Renal pelvis (tissue), 4 donors: Measurements from ENCODE around the gene NOP9. TPM values are rescaled to one million over a fixed set of nuclear protein-coding genes. Genes with fewer than 3 reads are reported as not detected.

Experiments
- DNase-seq: peaks from one replicate; pipeline ENCODE4 v3.0.0-alpha.2; 2013
- polyA plus RNA-seq, 3 donors: library from polyadenylated mRNA; unstranded; fragments of 120-200 nt; gene quantifications; one replicate each; pipeline ENCODE4 v1.2.1, GENCODE V29; 2013; ENCODE audit not compliant: insufficient read length in 3 of 3

Gene NOP9
- polyA plus RNA-seq, 3 donors = 28.0 to 29.7 (median 28.7) TPM

DNA sequence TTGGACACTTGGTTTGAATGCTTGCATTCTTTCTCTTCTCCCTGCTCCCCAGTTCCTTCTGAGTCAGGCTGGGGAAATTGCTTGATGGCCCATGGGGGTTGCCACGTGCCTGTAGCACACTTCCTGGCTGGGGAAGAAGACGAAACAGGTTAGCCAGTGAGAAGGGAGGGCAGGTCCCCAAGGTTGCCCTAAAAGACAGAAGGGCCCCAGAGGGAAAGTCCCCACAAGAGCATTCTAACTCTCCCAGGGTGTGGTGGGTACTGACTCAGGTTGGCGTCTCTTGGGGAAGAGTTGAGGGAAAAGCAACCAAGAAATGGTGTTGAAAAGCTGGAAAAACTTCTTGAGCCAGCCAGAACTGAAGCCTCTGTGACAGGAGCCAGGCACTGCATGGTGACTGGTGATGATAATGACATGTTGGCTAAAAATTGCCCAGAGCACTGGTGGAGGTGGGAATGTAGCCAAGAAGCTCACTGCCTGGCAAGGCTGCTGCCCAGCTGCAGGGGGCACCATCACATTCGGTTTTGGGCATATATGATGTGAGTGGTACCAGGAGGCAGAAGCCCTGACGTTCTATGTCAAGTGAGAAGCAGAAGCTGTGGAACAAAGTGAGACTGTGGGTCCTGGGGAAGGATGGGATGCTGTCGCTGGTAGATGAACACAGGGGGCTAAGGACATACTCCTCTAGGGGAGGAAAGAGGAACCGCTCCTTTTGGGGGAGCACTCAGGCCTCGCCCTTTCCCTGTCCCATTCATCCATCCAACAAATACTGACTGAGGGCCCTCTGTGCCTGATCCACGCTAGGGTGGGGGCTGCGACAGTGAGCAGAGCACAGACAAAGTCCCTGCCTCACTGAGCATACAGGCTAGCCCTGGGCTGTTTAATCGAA lies 20.1 kb upstream of the NOP9 start:
- no peak for DNase-seq

DNA sequence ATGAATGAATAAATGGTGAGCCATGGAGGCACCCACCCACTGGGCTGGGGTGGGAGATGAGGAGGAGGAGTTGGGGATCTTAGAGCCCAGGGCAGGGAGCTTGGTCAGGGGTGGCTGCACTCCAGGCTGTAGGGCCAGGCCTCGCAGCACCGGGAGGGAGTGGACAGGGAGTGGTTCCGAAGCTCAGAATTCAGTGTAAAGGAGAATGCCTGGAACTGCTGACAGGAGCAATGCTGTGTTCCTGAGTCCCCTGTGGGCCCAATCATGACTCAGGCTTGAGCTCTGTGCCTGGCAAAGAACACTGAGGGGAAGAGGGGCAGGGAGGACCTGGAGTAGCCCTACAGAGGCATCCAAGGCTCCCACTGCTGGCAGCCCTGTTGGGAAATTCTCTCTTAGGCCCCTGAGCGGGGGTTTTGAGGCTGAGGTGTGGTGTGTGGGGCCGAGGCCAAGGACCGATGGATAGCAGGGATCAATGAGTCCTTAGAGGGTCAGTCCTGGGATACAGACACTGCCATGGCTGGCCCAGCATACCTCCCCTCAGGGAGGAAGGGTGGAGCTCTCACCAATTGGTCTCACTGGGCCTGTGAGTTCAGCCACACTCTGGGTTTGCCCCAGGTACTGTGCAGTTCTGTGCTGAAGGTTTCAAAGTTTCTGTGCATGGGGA lies 18.7 kb upstream of the NOP9 start:
- no peak for DNase-seq

DNA sequence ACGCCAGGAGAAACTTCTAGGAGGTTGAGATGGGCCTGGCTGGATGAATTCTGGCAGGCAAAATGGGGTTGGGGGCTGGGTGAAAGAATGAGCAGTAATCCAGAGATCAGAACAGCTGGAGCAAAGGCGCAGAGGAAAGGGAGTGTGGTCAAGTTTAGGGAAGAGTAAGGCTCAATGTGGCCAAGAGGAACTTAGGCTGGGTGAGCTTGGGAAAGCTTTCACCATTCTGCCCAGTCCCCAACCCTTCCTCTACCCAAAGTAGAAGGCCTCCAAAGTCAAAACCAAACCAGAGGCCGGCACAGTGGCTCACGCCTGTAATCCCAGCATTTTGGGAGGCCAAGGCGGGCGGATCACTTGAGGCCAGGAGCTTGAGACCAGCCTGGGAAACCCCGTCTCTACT lies 18.0 kb upstream of the NOP9 start:
- DNase-seq = no peak

DNA sequence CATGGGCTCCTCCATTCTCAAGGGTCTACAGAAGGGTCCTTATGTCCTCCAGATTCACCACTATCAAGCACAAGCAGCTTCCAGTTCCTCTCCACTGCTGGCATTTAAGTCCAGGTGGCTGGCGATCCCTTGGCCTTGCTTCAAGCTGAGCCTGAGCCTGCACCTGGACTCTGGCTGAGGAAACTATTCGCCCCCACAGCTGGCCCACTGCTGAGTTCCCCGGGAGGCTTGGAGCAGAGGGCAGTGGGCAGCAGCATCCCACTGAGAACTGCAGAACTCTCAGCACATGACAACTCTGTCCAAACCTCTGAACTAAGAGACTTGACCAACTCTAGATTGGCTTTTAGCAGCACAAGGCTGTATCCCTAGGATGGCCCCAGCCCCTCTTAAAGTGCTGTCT lies 16.9 kb upstream of the NOP9 start:
- DNase-seq = no peak

DNA sequence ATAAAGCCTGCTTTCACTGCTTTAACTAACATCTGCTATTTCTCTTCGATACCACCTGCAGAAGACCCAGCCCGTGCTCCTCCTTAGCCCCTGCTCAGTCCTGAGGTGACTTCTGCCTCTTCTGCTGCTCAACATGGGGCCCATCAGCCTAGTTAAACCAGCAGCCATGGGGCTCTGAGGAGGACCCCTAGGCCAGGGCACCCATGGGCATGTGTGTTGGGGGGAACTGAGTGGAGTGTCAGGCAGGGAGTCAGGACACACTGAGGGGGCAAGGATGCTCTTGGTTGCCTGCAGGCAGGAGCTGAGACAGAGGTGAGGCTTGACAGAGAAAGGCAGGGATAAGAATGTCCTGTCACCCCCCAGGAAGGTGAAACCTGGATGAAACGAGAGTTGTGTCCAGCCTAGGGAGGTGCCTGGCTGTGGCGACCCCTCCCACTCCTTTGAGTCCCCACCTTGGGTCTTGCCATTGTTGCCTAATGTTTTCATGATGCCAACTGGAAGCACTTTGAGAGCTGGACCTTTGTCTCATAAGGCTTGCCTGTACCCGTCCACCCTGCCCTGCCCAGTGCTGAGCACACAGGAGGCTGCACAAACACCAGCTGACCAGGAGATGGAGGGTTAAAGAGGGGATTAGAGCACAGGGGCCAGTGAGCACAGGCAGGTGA lies 15.7 kb upstream of the NOP9 start:
- no peak for DNase-seq

DNA sequence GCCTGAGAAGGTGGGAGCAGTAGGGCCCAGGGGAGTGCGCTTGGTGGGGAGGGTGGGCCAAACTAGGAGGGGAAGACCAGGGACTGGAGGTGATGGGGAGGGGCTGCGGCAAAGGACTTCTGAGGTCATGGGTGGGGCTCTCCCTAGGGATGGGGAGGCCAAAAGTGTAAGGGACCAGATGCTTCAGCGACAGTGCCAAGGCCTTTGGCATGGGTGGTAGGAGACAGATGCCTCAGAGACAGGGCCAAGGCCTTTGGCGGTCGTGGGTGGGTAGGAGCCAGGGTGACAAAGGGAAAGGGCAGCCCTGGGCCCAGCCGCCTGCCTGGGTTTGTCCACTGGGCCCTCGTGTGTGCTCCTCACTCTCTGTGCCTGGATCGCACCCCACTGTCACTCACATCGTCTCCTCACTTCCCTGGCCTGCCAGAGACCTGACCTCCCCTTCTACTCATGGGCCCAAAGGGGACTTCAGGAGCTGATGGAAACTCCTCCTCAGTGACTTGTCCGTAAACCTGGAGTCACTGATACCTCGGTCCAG lies 15.1 kb upstream of the NOP9 start:
- no peak for DNase-seq

DNA sequence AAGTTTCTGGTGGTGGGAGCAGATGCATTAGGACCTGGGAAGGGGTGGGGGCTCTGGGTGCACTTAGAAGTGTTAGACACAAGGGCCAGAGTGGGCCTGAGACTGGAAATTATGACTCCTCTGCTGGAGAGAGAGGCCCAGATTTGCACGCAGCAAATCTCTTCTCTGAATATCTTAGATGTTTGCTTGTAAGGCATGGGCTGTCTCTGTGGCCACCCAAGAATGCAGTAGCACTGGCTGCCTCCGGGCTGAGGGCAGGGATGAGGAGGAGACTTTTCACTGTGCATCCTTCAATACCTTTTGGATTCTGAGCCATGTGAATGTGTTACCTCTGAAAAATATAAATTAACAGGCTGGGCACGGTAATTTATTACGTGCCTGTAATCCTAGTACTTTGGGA lies 14.3 kb upstream of the NOP9 start:
- DNase-seq = no peak

DNA sequence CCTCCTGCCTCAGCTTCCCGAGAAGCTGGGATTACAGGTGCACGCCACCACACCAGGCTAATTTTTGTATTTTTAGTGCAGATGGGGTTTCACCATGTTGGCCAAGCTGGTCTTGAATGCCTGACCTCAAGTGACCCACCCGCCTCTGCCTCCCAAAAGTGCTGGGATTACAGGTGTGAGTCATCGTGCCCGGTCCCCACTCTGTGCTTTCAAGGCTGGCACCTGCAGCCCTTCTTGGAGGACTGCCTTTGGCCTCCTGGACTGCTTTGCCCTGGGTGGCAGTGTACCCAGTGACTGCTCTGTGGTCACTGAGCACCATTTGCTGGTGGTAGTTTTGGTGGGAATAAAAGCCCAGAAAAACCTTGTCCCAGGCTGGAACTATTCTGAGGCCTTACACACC lies 12.7 kb upstream of the NOP9 start:
- no peak for DNase-seq

DNA sequence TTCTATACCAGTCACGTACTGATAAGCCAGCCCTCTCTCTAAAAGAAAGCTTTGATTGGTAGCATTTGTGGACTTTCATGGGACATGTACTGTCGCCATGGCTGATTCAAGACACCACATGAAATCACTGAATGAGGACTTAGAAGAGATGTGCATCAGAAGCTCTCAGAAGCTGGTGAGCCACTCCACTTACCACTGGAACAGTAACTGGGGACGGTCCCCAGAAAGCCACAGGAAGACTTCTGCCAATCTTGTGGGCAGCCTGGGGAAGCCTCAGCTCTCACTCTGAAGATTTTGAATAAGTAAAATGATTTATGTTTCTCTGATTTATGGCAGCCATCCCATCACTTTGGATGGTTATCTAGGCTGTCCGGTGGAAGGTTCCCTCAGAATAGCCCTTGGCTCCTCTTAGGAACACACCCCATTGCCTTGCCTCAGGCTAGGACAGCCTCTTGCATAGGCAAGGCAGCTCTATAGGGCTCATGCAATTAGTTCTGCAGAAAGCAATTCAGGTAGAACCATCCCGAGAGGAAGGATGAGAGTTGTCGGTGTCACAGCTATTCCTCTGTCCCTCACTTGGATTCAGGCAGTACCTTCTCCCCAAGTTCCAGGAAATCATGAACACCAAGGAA lies 9.9 kb upstream of the NOP9 start:
- DNase-seq = no peak

DNA sequence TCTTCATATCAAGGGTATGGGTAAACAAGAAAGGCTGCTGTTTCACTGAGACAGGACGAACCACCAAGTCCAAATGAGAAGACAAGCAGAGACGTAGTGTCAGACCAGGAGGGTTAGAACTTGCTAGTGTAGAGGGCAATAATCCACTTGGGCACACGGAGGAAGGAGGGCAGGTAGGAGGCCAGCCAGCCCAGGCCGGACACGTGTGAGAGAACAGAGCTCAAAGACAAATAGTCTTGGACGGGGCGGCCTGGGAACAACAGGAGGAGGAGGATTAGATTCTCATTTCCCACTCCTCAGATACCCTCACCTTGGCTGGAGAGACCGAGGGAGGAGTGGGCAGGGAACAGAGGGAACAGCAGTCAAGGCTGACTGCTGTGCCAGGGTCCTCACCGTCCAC lies 8.9 kb upstream of the NOP9 start:
- no peak for DNase-seq

DNA sequence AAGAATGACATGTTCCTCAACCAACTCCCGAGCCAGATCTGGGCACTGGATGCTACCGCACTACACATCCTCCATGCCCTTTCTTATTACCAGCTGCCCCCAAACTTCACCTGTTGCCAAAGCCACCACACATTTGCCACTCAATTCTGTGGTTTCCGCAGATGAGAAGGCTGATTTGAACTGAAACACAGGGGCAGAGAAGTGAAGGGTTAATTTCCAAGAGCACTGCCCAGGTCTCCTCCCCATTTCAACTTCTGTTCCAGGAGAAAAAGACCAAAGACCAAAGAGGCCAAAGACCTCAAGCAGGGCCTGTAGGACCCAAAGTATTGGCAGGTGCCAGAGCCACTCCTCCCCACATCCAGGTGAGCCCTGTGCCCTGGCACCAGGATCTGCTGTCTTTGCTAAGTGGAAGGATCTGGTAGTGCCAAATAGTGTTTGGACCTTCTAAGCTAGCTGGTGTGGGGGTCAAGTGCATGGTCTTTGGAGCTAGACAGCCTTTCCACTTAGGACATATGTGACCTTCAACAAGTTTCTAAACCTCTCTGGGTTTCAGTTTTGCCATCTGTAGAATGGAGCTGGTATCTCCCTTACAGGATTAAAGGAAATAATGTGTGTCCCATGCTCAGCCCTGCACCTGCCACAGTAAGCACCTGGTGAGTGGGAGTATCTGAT lies 8.1 kb upstream of the NOP9 start:
- DNase-seq = no peak

DNA sequence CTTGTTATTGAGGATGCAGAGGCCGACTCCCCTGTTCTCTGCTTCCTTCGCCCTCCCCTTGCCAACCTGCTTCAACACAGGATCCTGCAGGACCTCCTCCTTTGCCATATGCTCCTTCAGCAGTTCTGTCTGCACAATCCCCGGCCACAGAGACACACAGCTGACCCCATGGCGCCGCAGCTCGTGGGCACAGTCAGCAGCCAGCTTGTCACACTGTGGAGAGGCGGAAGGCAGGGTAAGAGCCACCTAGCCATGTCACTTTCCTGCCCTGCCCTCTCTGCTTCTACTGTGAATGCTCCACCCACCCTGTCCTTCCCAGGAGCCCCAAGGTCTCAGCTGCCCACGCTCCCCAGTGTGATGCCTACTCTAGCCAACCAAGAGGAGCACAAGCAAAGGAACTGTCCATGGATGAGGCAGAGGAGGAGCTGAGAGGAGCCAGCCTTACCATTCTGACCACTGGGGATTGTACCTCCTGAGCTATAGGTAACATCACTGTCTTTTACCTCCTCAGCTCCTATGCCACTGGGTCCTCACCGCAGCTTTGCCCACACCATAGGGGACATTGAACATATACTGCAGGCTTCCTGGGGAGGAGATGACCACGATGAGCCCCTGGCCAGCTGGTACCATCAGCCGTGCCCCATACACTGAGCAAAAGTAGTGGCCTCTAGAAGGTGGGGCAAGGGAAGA lies 7.4 kb upstream of the NOP9 start:
- no peak for DNase-seq

DNA sequence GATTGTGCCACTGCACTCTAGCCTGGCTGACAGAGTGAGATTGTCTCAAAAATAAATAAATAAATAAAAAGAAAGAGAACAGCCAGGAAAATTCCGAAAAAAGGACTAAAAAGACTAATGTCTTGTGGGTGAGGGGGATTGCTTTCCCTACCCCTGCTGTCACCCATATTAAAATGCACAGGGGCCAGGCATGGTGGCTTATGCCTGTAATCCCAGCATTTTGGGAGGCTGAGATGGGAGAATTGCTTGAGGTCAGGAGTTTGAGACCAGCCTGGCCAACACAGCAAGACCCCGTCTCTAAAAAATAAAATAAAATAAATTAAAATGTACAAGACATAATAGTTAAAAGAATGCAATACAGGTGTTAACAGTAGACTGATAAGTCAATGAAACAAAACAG lies 6.1 kb upstream of the NOP9 start:
- DNase-seq = no peak

DNA sequence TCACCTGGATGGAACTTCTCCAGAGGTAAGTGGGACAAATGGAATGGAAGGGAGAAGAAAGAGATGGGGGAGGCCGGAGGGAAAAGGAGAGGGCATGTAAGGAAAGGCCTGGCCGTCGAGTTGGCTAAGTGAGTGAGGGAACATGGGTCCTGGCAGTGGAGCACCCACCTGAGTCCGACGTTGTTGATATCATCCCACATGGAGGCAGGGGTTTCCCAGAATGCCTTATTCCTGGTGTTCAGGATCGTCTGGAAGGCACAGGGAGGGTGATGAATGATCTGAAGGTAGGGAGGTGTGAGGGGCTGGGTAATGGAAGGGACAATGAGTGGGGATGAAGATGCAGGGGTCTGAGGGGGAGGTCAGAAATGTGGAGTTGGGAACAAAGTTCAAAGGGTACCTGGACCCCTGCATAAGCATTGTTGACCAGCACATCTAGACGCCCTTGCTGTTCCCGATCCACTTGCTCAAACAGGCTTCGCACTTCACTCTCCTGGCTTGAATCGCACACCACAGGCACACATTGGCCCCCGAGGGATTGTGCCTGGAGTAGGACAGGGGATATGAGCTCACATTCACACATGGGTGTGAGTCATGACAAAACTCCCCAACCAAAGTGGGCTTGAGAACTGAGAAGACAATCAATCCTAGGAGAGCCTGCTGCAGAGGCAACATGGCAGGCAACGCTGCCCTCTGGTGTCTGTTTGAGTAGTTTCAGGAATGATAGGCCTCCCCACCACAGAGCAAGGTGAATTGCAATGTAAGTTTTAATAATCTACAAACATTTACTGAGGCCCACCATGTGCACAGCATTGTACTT lies 3.1 kb upstream of the NOP9 start:
- peak; percentile 66 for DNase-seq

DNA sequence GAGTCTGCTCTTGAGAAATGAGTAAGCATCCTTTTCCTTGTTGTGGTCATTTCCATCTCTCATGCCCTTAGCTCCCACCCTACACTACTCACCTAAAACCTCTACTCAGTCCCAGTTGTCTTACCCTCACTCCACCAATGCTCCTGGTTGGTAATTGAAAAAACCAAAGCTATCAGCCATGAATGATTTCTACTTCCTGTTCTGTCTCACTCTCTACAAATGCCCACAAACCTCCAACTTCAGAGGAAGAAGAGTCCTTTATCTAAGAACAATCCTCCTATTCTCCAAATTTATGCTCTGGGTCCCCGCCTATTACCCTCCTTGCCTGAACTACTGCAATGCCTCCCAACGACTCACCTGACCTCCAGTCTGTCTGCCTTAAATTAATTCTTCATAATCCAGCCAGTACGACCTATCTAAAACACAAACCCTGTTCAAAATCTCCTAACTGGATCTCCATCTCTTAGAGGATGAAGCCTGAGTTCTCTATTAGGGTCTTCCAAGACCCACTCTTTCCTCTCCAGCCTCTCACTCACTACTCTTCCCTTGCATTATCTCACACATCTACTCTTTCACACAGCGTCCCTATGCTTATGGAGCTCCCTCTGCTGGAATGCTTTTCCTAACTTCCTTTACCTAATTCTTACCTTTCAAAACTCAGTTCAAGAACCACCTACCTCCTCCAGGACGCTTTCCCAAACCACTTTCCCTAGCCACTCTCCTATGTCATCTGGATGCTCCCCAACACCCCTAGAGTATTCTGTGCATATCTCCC lies 2.3 kb upstream of the NOP9 start:
- no peak for DNase-seq

DNA sequence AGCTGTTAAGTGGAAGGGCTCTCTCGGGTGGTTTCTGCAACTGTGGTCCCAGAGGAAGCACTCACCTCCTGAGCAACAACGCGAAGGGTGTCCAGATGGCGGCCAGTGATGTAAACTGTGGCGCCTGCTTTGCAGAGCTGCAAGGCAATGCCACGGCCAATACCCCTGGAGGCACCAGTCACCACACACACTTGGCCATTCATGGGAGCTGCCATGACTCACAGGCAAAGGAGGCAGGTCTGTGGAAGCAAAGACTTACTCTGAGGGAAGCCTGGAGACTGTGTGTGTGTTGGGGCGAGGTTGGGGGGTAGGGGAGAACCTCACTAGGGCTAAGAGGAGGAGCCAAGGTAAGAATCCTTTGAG lies 777 bp upstream of the NOP9 start:
- no peak for DNase-seq

DNA sequence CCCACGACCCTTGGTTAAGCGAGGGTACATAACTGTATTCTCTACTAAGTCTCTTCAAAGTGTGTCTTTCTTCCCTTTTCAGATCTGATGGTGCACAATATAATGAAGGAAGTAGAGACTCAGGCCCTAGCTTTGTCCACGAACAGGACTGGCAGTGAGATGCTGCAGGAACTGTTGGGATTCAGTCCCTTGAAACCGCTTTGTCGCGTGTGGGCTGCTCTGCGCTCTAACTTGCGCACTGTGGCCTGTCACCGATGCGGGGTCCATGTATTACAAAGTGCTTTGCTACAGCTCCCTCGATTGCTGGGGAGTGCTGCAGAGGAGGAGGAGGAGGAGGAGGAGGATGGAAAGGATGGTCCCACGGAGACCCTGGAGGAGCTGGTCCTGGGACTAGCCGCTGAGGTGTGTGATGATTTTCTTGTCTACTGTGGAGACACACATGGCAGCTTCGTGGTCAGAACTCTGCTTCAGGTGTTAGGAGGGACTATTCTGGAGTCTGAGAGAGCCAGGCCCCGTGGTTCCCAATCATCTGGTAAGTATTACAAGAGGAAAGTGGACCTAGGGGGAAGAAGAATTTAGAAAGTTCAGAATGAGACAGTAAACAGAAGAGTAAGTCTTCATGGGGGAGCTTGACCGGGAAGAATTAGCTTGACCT lies 803 bp downstream of the NOP9 start:
- DNase-seq = no peak

DNA sequence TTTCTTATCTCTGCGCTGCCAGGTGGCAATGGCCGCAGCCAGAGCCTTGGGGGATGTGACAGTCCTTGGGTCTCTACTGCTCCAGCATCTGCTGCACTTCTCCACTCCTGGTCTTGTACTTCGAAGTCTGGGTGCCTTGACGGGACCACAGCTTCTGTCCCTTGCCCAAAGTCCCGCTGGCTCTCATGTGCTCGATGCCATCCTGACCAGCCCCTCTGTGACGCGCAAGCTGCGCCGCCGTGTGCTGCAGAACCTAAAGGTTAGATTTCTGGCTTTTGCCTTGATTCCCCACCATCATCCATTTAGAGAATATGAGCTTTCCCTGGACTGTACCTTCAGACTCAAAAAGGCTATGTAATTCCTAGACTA lies 4.4 kb downstream of the NOP9 start:
- no peak for DNase-seq

DNA sequence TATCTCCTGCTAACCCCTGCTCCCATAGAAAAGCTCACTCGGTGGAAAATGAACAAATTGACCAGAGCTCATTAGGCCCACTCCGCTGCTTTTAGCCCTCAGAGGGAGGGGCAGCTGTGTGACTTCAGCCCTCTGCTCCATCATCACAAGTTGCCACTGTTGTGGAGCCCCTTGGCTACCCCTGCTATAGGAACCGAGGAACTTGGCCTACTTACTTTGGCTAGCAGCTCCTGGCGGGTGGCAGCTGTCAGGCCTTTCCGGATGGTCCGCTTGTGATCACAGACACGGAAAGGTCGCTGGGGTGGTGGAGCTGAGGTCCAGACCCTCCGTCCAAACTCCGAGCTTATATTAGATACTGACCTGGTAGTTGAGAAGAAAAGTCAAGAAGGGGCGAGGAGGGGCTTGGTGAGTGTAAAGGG lies 7.5 kb downstream of the NOP9 start:
- DNase-seq = no peak
